Endothelial cell of umbilical vein (primary cell): ENCODE data around the gene TMEM59L.

ENCODE experiments used
- EZH2 ChIP-seq: IDR thresholded peaks from 2 replicates; pipeline ENCODE4 v1.6.1; 2012; ENCODE audit warnings: borderline replicate concordance, low read depth, mild to moderate bottlenecking, moderate library complexity, low read length, inconsistent platforms; ENCODE audit not compliant: severe bottlenecking
- FOS ChIP-seq: IDR thresholded peaks from 2 replicates; pipeline ENCODE4 v1.6.1; 2011; ENCODE audit warnings: mild to moderate bottlenecking, low read length, moderate library complexity, borderline replicate concordance; ENCODE audit not compliant: insufficient read depth
- GATA2 ChIP-seq: IDR thresholded peaks from 2 replicates; pipeline ENCODE4 v1.7.0; 2011; ENCODE audit warnings: low read depth, mild to moderate bottlenecking, moderate library complexity, mixed read lengths, low read length; ENCODE audit not compliant: insufficient read length, insufficient read depth
- JUN ChIP-seq: IDR thresholded peaks from 2 replicates; pipeline ENCODE4 v1.6.1; 2011; ENCODE audit warnings: borderline replicate concordance, low read depth; ENCODE audit not compliant: insufficient read length, insufficient read depth
- MYC ChIP-seq: IDR thresholded peaks from one replicate; pipeline ENCODE4 v1.6.1; 2011; ENCODE audit warnings: mild to moderate bottlenecking, low read depth, low read length
- POLR2A ChIP-seq: IDR thresholded peaks from 2 replicates; pipeline ENCODE4 v1.6.1; 2012; ENCODE audit warnings: low read depth, mild to moderate bottlenecking, control low read depth, low read length
- POLR2AphosphoS5 ChIP-seq: IDR thresholded peaks from 2 replicates; pipeline ENCODE4 v1.6.1; 2012; ENCODE audit warnings: low read depth, mild to moderate bottlenecking, control low read depth, low read length, moderate library complexity; ENCODE audit not compliant: insufficient read depth
- TF ChIP-seq, protein P1 (sequence below), 2 donors: IDR thresholded peaks; 1 replicate in 1 of 2; 2 replicates in 1 of 2; pipeline ENCODE4 v1.5.1; 2011; ENCODE audit warnings: low read length in 2 of 2, mild to moderate bottlenecking in 2 of 2, moderate library complexity in 2 of 2, control low read depth in 1 of 2, inconsistent platforms in 1 of 2, low read depth in 1 of 2; ENCODE audit not compliant: insufficient read depth in 1 of 2; ENCODE audit errors: extremely low read depth in 1 of 2
- TF ChIP-seq, protein P2 (sequence below): IDR thresholded peaks from 2 replicates; pipeline ENCODE4 v1.6.1; 2011; ENCODE audit not compliant: insufficient read depth, insufficient read length

DNA sequence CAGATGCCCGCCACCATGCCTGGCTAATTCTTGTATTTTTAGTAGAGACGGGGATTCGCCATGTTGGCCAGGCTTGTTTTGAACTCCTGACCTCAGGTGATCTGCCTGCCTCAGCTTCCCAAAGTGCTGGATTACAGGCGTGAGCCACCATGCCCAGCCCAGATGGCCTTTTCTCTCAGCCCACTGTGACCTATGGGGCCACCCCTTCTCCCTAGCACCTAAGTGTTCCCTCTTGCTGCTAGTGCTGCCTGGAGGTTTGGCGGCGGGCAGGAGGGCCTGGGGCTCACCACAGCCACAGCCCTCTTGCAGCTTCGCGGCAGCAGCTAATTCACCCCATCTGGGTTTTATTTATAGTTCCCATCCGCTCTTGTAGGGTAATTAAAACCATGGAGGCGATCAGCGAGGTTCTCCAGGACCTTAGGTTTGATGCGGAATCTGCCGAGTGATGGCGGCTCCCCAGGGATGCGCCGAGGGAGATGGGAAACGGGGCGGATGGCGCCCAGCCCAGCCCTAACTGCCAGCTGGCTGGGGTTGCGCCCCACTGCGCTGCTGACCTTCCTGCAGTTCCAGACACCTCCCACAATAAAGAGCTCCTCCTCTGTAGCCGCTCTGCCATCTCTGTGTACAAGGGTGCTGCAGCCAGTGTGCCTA is 20.8 kb upstream of the TMEM59L start:
- TF ChIP-seq POLR2A (no peak), POLR2AphosphoS5 (no peak), EZH2 (no peak), JUN (no peak), FOS (no peak), MYC (no peak), GATA2 (no peak)
- TF ChIP-seq, protein P1, sequence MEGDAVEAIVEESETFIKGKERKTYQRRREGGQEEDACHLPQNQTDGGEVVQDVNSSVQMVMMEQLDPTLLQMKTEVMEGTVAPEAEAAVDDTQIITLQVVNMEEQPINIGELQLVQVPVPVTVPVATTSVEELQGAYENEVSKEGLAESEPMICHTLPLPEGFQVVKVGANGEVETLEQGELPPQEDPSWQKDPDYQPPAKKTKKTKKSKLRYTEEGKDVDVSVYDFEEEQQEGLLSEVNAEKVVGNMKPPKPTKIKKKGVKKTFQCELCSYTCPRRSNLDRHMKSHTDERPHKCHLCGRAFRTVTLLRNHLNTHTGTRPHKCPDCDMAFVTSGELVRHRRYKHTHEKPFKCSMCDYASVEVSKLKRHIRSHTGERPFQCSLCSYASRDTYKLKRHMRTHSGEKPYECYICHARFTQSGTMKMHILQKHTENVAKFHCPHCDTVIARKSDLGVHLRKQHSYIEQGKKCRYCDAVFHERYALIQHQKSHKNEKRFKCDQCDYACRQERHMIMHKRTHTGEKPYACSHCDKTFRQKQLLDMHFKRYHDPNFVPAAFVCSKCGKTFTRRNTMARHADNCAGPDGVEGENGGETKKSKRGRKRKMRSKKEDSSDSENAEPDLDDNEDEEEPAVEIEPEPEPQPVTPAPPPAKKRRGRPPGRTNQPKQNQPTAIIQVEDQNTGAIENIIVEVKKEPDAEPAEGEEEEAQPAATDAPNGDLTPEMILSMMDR (IDR thresholded peaks at IDR 0.05; ENCODE audit: extremely low read depth in 1 of 2, insufficient read depth in 1 of 2, low read depth in 1 of 2, low read length in 2 of 2) = no peak
- TF ChIP-seq, protein P2, sequence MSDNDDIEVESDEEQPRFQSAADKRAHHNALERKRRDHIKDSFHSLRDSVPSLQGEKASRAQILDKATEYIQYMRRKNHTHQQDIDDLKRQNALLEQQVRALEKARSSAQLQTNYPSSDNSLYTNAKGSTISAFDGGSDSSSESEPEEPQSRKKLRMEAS = no peak
